Stimulated activated CD4-positive, alpha-beta T cell treated with anti-CD3 and anti-CD28 coated beads, Interleukin-1b, Interleukin-23, amount 100 ng/mL, for 4 hours (primary cell): ENCODE data around the gene PCSK6.
"Not testable (repeated sequence)": the region's sequence is repeated elsewhere in the genome, so short reads cannot be mapped to it uniquely, and the experiment has no call there.

Experiments
- DNase-seq, 2 donors: peaks; one replicate each; pipeline ENCODE4 v3.0.0-alpha.2; 2020; ENCODE audit warnings: low read depth in 2 of 2

Gene PCSK6

DNA sequence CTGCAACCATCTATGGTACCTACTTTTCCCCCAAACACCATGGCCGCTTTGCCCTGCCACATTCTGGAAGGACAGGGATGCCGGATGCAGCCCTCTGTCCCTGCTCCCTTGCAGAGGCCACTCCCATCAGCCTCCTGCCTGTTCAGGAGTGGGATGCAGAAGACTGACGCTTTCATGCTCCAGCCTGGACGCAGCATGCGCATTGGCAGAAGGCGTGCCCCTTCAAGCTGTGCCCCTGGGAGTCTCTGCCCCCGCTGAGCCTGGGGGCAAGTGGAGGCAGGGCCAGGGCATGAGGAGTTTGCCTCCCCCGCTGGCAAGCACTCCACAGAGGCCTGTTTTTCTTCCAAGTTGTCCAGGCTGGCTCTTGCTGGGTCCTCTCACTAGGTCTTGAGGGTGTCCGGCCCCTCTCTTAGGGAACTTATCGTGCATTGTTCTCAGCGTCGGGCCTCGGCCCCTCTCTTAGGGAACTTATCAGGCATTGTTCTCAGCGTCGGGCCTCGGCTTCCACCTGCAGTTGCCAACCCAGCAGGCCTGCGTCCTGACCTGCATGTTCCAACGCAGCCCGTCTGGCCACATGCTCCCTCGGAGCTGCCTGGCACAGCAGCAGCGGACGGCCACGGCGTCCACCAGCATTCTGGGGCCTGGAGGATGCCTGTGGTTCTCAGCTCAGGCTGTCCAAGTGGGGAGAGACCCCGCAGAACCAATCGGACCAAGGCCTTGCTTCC, 179.9 kb downstream of the PCSK6 start:
- DNase-seq = no peak

DNA sequence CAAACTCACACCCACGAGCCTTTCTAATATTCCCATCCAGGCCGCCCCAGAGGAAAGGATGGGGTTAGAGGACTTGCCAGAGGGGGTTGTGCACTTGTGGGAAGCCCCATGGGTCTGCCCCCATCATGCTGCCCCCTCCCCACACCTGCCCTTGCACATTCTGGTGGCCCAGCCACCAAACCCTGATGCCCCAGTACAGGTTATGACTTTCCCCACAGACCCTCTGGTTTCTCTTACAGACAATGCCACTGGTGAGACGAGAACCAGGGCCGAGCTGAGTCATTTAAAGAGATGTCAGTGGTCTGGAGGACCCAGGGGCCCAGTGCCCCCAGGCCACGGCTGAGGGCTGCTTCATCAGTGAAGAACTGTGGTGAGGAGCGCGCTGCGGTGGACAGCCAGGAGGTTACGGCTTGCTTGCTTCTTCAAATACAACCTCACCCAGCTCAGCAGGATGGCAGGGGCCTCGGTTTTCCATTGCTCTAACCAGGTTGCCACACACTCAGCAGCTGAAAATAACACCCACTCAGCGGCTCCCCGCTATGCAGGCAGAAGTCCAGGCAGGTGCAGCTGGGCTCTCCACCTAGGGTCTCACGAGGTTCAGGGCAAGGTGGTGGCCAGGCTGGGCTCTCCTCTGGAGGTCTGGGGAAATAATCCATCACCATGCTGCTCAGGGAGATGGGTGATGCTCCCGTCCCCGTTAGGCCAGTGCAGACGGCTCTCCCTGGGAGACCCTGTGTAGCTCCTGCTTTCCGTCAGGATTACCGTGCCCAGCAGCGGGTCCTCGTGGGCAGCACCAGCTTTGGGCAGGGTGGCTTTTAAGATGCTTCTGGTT, 180.7 kb downstream of the PCSK6 start:
- DNase-seq = no peak

GRCh38 chr15:101307897-101308603, 181.5 kb downstream of the PCSK6 start:
- DNase-seq = no peak

- no peak for DNase-seq
These were observed 182.2 kb downstream of the PCSK6 start for GRCh38 chr15:101307048-101307896.

DNA sequence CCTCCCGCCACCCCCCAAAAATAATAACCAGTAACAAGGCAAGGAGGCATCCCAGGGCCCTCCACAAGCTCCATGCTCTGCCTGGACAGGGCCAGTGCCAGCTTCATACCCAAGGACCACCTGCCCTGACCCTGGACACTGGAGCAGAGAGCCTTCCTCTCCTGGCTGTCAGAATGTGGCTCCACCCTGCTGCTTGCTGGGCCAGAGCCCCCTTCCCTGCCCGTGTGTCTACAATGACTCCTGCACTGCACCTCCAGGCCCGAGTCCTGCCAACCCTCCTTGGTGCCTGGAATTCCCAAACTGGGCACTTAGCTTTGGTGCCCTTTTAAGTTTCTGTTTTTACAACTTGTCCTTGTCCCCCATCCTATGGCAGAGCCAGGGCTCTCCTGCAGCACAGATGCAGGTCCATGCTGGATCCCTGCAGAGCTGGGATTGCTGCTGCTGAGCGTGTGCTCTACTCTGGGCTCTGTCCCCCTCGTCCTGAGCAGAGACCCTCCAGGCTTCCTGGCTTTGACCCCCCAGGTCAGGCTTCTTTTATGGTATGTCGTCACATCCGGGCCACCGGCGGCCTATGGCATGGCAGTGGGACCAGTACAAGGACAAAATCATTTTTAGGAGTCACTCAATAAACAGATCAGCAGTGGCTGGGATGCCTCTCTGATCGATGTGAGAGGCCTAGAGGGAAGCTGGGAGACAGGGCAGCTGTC, 183.0 kb downstream of the PCSK6 start:
- no peak for DNase-seq

DNA sequence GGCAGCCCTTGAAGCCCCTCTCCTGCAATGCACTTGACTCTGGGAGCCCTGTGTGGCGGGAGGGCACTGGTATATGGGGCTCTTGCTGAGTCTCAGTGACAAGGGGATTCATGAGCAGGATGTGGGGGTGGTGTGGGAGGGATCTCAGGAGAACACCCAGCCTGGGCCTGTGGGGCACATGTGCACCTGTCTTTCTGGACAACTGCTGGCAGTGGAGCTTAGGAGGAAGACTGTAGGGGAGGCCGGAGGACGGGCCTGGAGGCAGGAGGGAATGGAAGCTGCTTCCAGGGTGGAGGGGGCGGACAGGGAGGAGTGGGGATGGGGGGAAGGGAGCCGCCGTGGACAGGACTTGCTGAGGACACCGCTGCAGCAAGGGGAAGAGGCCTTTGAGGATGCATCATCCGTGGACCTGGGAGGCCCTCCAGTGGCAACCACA, 183.7 kb downstream of the PCSK6 start:
- DNase-seq = no peak

- DNase-seq = no peak
These were observed 186.1 kb downstream of the PCSK6 start for GRCh38 chr15:101303408-101303807.

DNA sequence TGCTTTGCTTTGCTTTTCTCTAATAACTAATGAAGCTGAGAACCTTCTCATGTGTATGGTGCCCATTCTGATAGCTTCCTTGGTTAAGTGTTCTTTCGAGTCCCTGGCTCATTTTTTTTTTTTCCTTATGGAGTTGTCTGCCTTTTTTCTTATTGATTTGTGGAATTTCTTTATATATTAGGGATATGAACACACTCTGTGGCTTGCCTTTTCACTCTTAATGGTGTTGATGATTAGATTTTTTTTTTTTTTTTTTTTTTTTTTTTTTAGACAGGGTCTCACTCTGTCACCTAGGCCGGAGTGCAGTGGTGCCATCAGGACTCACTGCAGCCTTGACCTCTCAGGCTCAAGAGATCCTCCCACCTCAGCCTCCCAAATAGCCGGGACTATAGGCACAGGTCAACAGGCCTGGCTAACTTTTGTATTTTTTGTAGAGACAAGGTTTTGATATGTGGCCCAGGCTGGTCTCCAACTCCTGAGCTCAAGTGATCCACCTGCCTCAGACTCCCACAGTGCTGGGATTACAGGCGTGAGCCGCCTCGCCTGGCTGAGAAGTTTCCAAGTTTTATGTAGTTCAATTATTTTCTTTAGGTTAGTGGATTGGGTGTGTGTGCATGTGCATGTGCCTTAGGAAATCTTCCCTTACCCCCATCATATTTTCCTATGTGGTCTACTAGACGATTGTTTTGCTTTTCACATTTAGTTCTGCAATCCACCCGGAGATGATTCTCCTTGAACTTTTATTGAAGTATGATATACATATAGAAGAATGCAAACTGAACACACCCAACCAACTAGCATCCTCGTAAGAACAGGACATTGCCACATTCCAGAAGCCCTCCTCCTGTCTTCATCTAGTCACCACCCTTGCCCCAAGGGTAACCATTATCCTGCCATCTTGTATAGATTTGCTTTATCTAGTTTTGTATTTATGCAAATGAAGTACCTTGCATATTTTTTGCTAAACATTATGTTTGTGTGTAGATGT, 192.8 kb downstream of the PCSK6 start:
- no peak for DNase-seq

DNA sequence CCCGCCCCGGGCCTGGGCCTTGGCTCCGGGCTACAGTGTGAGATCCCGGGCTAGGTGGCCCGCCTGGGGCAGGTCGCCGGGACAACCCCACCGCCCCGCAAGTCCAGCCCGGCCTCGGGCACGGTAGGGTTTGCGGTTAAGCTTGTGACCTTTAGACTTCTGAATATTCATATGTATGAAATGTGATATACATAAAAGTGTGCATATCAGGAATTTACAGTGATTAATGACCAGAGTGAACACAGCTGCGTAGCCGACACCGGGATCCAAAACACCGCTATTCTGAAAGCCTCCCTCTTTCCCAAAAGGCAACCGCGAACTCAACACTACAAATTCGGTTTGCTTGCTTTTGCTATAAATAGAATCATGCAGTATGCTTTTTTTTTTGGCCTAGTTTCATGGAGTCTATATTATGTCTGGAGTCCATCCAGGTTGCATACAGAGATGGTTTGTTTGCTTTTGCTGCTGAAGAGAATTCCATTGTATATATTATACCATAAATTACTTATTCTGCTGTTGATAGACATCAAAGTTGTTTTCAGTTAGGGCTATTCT, 193.8 kb downstream of the PCSK6 start:
- DNase-seq = no peak

DNA sequence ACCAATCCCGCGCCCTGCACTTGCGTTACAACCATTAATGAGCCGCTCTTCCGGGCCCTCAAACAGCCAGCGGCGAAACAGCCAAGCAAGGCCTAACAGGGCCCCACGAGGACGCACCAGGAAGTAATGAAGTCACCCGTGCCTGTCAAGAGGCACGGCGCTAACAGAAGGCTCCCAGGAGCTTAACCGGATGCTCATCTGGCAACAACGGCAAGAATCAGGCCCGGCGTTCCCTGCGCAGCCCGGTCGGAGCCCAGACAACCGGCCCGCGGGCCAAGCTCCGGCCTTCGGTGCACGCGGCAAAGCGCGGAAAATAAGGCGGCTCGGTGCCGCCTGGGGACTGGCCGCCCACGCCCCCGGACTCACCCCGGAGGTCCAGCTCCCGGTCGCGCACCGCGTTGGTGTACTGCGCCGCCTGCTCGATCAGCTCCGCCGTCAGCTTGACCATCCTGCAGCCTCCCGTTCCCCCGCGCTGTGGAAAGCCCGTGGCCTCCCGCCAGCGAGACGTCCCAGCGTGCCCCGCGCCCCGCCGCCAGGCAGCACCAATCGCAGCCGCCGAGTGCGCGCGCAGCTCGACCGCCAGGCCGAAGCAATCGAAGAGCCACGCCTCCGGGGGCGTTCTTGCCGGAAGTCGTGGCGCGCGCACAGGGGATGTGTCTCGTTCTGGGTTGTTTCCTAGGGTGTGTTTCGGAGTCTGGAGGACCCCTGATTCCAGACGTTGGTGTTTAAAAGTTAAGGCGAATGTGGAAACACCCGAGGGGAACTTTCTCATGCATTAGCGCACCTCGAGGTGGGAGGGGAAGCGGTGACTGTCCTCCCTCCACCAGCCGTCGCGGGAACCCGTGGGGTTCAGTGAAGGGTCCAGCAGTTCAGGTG, 194.5 kb downstream of the PCSK6 start, which contains the start of gene SNRPA1:
Gene SNRPA1 (minus strand): TSS at position 518 of the 876 bp plus-strand sequence. CDS start 70 bp downstream, at position 448.
- DNase-seq = peak; percentile 96 to 99

- no peak for DNase-seq
These were observed 196.4 kb downstream of the PCSK6 start for GRCh38 chr15:101293122-101293521.

GRCh38 chr15:101288905-101289513, 200.5 kb downstream of the PCSK6 start:
- DNase-seq = peak in 1 of 2 donors; percentile 18

- not testable (repeated sequence) for DNase-seq
These were observed 202.2 kb downstream of the PCSK6 start for GRCh38 chr15:101287342-101287741.

- DNase-seq = no peak
These were observed 202.9 kb downstream of the PCSK6 start for GRCh38 chr15:101286471-101287114.

GRCh38 chr15:101283931-101284330, 205.6 kb downstream of the PCSK6 start:
- DNase-seq = no peak

DNA sequence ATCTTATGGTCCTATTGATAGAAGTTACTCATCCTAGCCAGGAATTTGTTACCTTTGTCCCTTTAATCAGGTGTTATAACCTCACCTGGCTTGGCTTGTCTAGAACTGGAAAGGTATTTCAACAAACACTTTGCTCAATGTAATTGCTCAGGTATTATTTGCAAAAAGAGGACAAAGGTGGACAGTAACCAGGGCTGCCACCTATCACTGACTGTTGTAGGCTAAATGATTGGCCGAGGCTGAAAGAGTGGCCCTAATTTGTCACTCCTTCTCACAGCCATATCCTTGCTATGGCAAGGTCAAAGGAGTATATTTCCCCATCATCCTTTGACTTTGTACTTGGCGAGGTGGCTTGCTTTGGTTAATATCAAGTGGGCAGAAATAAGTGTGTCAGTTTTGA, 209.5 kb downstream of the PCSK6 start:
- DNase-seq = no peak

DNA sequence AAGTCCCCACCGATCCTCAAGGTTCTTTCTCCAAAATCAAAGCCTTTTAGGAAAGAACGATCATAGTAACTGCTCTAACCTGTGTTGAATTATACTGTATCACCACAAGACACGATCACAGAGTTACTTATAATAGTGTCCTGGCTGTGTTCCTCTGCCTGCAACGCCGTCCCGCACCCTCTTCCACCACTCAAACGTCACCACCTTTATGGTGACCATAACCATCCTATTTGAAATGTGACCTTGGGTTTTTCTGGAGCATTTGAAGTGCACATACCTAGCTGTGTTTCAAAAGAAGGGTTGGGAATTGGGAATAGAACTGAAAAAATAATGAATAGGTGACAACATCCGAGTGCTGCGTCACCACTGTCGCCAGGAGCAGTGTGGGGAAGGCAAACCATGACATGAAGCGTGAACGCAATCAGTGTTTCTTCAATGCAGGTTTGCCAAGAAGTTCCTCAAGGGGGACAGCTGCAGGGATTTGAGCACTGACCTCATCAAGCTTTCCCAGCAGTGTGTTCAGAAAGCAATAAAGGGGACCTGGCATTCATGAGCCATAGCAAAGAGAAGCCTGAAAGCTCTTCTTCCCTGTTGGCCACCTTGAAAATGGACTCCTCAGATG, 211.5 kb downstream of the PCSK6 start:
- no peak for DNase-seq
